MV-4-11 (cell line): ENCODE data around the gene SEMA3D.

Experiments
- DNase-seq: peaks from one replicate; lab custom pipeline; 2025; lab: John Stamatoyannopoulos, UW

SEMA3D gene

GRCh38 chr7:84985073-84985784 is 201.6 kb downstream of the SEMA3D start:
- peak; percentile 30 for DNase-seq

DNA sequence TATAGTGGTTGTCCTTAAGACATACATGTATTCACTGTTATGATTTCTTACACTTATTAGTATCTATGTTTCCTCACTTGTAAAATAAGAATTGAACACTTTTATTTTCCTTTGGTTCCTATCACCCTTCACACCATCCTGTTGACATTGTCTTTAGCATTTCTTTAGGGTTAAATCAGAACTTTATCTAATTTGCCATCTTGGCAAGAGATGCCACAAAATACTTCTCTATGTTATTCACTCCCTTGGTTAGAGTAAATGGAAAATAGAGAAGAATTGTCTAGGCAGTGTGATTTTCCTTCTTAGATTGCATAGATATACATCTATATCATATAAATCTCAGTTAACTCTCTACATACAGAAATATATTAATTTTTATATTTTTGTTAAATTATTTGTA is 204.7 kb downstream of the SEMA3D start:
- no peak for DNase-seq

DNA sequence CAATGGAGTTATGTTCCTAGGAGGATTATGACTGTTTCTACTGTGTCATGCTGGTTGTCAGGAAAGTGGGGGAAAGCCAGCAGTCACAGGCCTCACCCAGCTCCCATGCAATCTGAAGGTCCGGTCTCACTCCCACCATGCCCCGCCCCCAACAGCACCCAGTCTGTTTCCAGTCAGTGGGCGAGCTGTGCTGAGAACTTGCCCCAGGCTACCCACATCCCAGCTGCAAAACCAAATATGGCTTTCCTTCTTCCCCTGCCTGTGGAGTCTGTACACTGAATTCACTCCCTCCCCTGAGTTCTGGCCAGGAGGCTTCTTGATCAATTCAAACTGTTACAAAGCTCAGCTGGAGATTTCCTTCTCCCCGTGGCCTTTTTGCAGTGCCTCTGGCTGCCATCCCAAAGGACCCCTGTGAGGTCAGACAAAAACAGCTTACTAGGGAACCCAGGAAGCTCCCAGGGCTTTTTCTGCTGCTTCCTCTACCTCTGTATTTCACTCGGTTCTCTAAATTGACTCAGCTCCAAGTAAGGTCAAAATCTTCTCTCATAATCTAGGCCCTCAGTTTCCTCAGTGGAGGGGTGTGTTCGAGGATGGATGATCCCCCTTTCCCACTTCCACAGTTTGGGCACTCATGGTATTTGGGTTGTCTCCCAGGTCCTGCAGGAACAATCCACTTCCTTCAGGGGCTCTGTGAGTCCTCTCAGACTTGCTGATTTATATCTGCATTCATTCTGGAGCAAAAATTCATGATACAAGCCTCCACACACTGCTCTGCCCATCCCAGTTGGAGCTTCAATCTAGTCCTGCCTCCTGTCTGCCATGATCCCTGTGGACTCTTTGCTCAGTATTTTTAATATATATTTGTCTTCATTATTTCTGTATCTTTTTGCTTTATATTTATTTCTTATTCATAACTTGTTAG is 205.5 kb downstream of the SEMA3D start:
- no peak for DNase-seq

GRCh38 chr7:84975586-84976185 is 211.2 kb downstream of the SEMA3D start:
- DNase-seq: peak; percentile 39

DNA sequence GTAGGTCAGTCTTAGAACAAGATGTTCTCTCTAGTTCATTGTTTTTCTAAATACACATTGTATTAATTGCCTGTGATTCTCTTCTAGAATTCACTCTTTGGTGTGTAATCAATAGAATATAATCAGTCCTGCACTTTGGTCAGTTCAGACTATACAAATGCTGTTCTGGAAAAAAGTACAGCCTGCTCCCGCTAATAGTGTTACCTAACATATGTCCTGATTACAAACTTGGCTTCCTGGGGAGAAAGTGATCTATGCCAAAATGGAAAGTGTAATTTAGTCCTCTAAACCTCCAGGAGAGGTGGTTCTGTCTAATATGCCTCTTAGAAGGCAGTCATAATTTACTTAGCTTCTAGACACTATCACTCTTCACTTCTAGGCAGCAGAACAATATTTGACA is 215.5 kb downstream of the SEMA3D start:
- DNase-seq: no peak

GRCh38 chr7:84970670-84971069 is 216.2 kb downstream of the SEMA3D start:
- DNase-seq: no peak

DNA sequence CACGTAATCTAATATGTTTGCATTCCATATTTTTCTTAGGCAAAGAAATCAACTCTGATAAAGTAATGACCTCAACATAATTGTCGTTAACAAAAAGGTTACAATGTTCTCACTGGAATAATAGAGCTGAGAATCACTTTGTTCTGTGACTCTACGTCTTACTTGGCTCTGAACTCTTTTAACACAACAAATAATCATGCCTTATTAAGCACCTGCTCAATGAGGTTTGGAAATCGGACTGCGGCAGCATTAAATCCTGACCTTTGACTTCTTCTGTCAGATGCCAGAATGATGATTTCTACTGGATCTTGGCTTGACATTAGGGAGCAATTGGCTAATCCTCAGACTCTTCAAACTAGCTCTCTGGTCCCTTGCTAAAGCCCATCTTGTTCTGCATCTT is 233.6 kb downstream of the SEMA3D start:
- DNase-seq: no peak

DNA sequence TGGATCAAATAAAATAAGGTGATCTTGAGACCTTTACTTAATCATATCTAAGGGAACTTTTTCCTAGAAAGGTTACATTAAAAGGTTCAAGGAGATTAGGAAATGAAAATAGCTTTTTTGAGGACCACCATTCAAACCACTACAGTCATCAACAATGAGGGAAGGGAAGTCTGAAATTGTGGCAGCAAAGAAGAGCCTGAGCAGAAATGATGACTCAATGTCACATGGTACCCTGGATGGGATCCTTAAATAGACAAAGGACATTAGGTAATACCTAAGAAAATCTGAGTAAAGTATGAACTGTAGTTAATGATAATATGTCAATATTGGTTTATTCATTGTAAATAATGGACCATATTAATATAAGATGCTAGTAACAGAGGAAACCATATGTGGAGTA is 236.0 kb downstream of the SEMA3D start:
- peak; percentile 84 for DNase-seq

GRCh38 chr7:84949501-84949900 is 237.4 kb downstream of the SEMA3D start:
- DNase-seq: no peak

DNA sequence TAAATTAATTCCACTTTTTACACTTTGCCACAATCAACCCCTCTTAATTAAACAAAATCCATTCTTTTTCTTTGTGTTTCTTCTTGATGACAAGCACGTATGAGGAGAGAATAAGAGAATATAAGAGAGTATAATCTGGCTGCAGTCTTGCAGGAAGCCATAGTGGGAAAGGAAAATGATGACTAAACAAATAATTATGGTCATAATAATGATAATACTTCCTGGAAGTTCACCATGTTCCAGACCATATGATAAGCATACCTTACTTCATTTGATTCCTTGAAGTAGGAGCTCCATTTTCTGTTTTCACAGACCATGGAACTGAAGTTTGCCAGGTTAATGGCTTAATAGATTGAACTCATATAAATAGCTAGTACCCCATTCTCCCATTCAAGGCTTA is 237.8 kb downstream of the SEMA3D start:
- no peak for DNase-seq

- DNase-seq: no peak
These were observed 238.2 kb downstream of the SEMA3D start for GRCh38 chr7:84948634-84949033.

GRCh38 chr7:84946549-84946948 is 240.3 kb downstream of the SEMA3D start:
- DNase-seq: no peak
